Mesendoderm (in vitro differentiated cells): ENCODE data around the gene DBH.

Experiments
- DNase-seq: peaks from one replicate; pipeline ENCODE4 v3.0.0; 2013
- H2AK5ac ChIP-seq: 2 replicates; pipeline ENCODE4 v1.6.1; 2013; ENCODE audit warnings: low read length, inconsistent platforms
- H2BK120ac ChIP-seq: 2 replicates; pipeline ENCODE4 v1.6.1; 2013; ENCODE audit warnings: low read depth, mild to moderate bottlenecking, low read length, moderate library complexity, mixed read lengths
- H2BK15ac ChIP-seq: replicated peaks from 2 replicates; pipeline ENCODE4 v1.6.1; 2013; ENCODE audit warnings: low read depth, mild to moderate bottlenecking, moderate library complexity
- H2BK5ac ChIP-seq: 2 replicates; pipeline ENCODE4 v1.6.1; 2013; ENCODE audit warnings: low read length, inconsistent platforms
- H3K18ac ChIP-seq: 2 replicates; pipeline ENCODE4 v1.6.1; 2013; ENCODE audit warnings: mild to moderate bottlenecking, low read length, mixed read lengths
- H3K23ac ChIP-seq: one replicate; pipeline ENCODE4 v1.6.1; 2013; ENCODE audit warnings: low read length
- H3K27ac ChIP-seq: 2 replicates; pipeline ENCODE4 v1.5.1; 2013; ENCODE audit warnings: low read depth, mild to moderate bottlenecking, inconsistent platforms, low read length, moderate library complexity
- H3K27me3 ChIP-seq: 2 replicates; pipeline ENCODE4 v1.6.1; 2013; ENCODE audit warnings: low read length, control low read depth, mild to moderate bottlenecking, inconsistent platforms; ENCODE audit not compliant: insufficient read depth, poor library complexity
- H3K36me3 ChIP-seq: 2 replicates; pipeline ENCODE4 v1.6.1; 2013; ENCODE audit warnings: low read length, inconsistent platforms; ENCODE audit not compliant: control insufficient read depth, insufficient read depth
- H3K4ac ChIP-seq: one replicate; pipeline ENCODE4 v1.6.1; 2013; ENCODE audit warnings: low read depth, mild to moderate bottlenecking, low read length, moderate library complexity
- H3K4me1 ChIP-seq: 2 replicates; pipeline ENCODE4 v1.6.1; 2013; ENCODE audit warnings: low read depth, low read length, inconsistent platforms; ENCODE audit not compliant: control insufficient read depth
- H3K4me2 ChIP-seq: 2 replicates; pipeline ENCODE4 v1.6.1; 2013; ENCODE audit warnings: low read length
- H3K4me3 ChIP-seq: 2 replicates; pipeline ENCODE4 v1.5.1; 2013; ENCODE audit warnings: mild to moderate bottlenecking, low read length
- H3K56ac ChIP-seq: one replicate; pipeline ENCODE4 v1.6.1; 2013; ENCODE audit warnings: low read length
- H3K79me1 ChIP-seq: 2 replicates; pipeline ENCODE4 v1.6.1; 2013; ENCODE audit warnings: low read length, inconsistent platforms
- H3K79me2 ChIP-seq: 2 replicates; pipeline ENCODE4 v1.6.1; 2013; ENCODE audit warnings: mild to moderate bottlenecking, low read length; ENCODE audit not compliant: control insufficient read depth, insufficient read depth
- H3K9ac ChIP-seq: 2 replicates; pipeline ENCODE4 v1.6.1; 2013; ENCODE audit warnings: low read length, inconsistent platforms
- H4K5ac ChIP-seq: one replicate; pipeline ENCODE4 v1.6.1; 2013; ENCODE audit warnings: low read length
- H4K8ac ChIP-seq: one replicate; pipeline ENCODE4 v1.6.1; 2013; ENCODE audit warnings: low read depth, mild to moderate bottlenecking, control low read depth, low read length, moderate library complexity
- WGBS: extraction: QIAGEN DNeasy Blood & Tissue Kit; methylation state at CpG from one replicate; pipeline ENCODE4 v1.1.7; 2013; ENCODE audit warnings: low lambda C conversion rate, missing lambda C conversion rate; ENCODE audit not compliant: insufficient coverage; ENCODE audit errors: extremely low coverage; 5-methylcytosine and 5-hydroxymethylcytosine counted together

Gene DBH

DNA sequence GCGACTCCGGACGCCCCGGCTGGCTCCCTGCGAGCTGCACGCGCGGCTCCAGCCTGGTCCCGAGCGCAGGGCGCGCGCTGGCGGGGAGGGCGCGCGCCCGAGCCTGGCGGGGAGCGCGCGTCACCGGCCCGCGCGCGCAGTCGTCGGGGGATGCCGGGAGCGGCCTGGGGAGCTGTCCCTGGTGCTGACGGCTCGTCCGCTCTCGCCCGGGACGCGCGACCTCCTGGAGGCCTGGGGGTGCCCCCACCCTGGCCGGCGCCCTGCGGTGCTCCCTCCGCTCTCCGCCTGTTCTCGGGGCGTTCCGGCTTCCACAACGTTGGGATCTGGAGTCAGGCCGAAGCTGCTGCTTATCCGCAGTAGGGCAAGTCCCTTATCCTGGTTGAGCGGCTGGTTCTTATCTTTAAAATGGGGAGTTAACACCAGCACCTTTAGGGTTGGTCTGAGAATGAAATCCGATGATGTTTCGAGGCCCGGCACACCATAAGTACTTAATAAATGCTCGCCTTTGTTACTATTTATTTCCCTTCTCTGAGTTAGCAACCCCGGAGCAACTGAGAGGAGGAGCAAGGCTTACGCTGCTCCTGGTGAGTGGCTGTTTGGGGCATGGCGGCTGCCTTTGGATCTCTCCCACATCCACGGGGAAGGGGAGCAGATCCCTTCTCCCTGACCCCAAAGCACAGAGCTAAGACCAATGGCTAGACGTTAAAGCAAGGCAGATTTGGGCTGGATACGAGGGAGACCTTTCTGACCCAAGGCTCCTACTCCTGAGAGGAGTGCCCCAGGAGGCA is 26.7 kb upstream of the DBH start, which contains the start of gene FAM163B:
TSS of gene FAM163B (minus strand) at position 79 of the 788 bp plus-strand sequence. CDS start 29,166 bp downstream, outside the sequence.
- no peak within 1 kb of the TSS for H4K8ac ChIP-seq
- no peak within 1 kb of the TSS for H3K18ac ChIP-seq
- H2AK5ac ChIP-seq = no peak within 1 kb of the TSS
- no peak within 1 kb of the TSS for H3K56ac ChIP-seq
- H2BK15ac ChIP-seq = no peak within 1 kb of the TSS
- H3K27ac ChIP-seq = no peak within 1 kb of the TSS
- H3K4ac ChIP-seq = no peak within 1 kb of the TSS
- no peak within 1 kb of the TSS for H3K4me3 ChIP-seq
- WGBS = no CpG with 5 or more reads among the region's 61 CpGs
- H3K27me3 ChIP-seq = peaks cover 4% of the 10 kb centered on the region
- H3K79me2 ChIP-seq = no peaks in the 10 kb centered on the region
- no peak within 1 kb of the TSS for H2BK120ac ChIP-seq
- no peak within 1 kb of the TSS for H2BK5ac ChIP-seq
- no peaks in the 10 kb centered on the region for H3K4me1 ChIP-seq
- no peaks in the 10 kb centered on the region for H3K79me1 ChIP-seq
- DNase-seq = peak; percentile 67
- H3K23ac ChIP-seq = no peak within 1 kb of the TSS
- H3K36me3 ChIP-seq = no peaks in the 10 kb centered on the region
- H3K4me2 ChIP-seq = peak within 1 kb of the TSS; percentile 39
- H4K5ac ChIP-seq = no peak within 1 kb of the TSS
- peak within 1 kb of the TSS; percentile 18 for H3K9ac ChIP-seq

GRCh38 chr9:133610845-133611244 is 25.3 kb upstream of the DBH start:
- H3K27me3 ChIP-seq = peaks cover 4% of the 10 kb centered on the region
- WGBS = no CpG with 5 or more reads among the region's 5 CpGs
- H3K56ac ChIP-seq = no peak overlapping the region
- H3K4me1 ChIP-seq = no peaks in the 10 kb centered on the region
- H2BK15ac ChIP-seq = no peak overlapping the region
- H2AK5ac ChIP-seq = no peak overlapping the region
- no peak overlapping the region for H3K9ac ChIP-seq
- no peak overlapping the region for H3K4ac ChIP-seq
- no peak overlapping the region for H3K4me2 ChIP-seq
- H3K4me3 ChIP-seq = no peak overlapping the region
- H3K79me2 ChIP-seq = no peaks in the 10 kb centered on the region
- H4K5ac ChIP-seq = no peak overlapping the region
- H3K79me1 ChIP-seq = no peaks in the 10 kb centered on the region
- no peak overlapping the region for H3K23ac ChIP-seq
- H2BK120ac ChIP-seq = no peak overlapping the region
- no peak overlapping the region for H4K8ac ChIP-seq
- DNase-seq = no peak
- H3K27ac ChIP-seq = no peak overlapping the region
- H2BK5ac ChIP-seq = no peak overlapping the region
- no peaks in the 10 kb centered on the region for H3K36me3 ChIP-seq
- H3K18ac ChIP-seq = no peak overlapping the region

DNA sequence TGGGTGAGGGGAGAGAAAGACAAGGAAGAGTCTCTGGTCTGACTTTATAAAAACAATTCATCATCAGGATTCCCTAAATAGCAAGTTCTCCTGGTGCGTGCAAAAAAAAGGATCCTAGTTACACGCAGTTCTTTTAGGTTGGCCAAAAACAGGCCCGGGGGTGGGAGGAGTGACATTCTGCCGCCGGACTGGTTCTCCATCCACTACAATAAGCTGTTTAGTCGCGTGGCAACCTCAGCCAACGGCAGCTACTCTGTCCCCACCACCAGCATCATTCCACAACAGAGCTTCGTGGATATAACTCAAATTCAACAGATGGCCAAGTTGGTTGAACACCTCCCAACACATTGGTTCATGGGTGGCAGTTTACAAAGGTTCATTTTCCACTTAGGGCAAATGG is 24.1 kb upstream of the DBH start:
- Histone ChIP-seq H2AK5ac (no peak overlapping the region), H3K23ac (no peak overlapping the region), H3K56ac (no peak overlapping the region), H3K79me2 (no peaks in the 10 kb centered on the region), H3K79me1 (no peaks in the 10 kb centered on the region), H3K27me3 (peaks cover 4% of the 10 kb centered on the region), H2BK120ac (no peak overlapping the region), H4K5ac (no peak overlapping the region), H3K18ac (no peak overlapping the region), H3K9ac (no peak overlapping the region), H3K4ac (no peak overlapping the region), H2BK15ac (no peak overlapping the region), H3K4me2 (no peak overlapping the region), H2BK5ac (no peak overlapping the region), H3K36me3 (no peaks in the 10 kb centered on the region), H3K27ac (no peak overlapping the region), H3K4me1 (no peaks in the 10 kb centered on the region), H4K8ac (no peak overlapping the region), H3K4me3 (no peak overlapping the region)
- no peak for DNase-seq
- WGBS = no CpG with 5 or more reads among the region's 9 CpGs

- Histone ChIP-seq H3K27ac (no peak overlapping the region), H3K23ac (no peak overlapping the region), H3K4me2 (no peak overlapping the region), H2BK5ac (no peak overlapping the region), H3K27me3 (peaks cover 4% of the 10 kb centered on the region), H3K56ac (no peak overlapping the region), H3K36me3 (no peaks in the 10 kb centered on the region), H3K18ac (no peak overlapping the region), H3K79me2 (no peaks in the 10 kb centered on the region), H3K4me1 (no peaks in the 10 kb centered on the region), H4K5ac (no peak overlapping the region), H2BK15ac (no peak overlapping the region), H3K9ac (no peak overlapping the region), H4K8ac (no peak overlapping the region), H3K4me3 (no peak overlapping the region), H3K4ac (no peak overlapping the region), H2BK120ac (no peak overlapping the region), H3K79me1 (no peaks in the 10 kb centered on the region), H2AK5ac (no peak overlapping the region)
- WGBS = no CpG with 5 or more reads among the region's 8 CpGs
- DNase-seq = no peak
These were observed 23.3 kb upstream of the DBH start for GRCh38 chr9:133612816-133613215.

DNA sequence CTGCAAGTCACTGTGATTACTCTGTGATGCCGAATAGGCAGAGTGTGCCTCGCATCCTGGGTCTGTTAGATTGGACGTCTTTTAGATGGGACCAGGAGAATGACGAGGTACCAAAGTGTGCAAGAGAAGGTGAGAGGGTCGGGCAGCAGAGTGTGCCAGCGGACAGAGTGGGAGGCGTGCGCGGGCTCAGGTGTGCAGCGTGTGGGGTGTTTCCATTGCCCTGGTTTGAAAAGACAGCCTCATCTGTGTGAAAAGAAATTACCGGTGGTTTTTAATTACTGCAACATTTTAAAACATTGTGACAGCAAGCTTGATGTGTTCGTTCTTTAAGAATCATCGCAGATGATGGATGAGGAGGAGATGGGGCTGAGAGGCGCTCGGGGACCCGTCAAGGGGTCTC is 22.7 kb upstream of the DBH start:
- Histone ChIP-seq H4K5ac (no peak overlapping the region), H2AK5ac (no peak overlapping the region), H3K4ac (no peak overlapping the region), H3K36me3 (no peaks in the 10 kb centered on the region), H3K79me2 (no peaks in the 10 kb centered on the region), H3K56ac (no peak overlapping the region), H2BK5ac (no peak overlapping the region), H3K9ac (no peak overlapping the region), H4K8ac (no peak overlapping the region), H3K18ac (no peak overlapping the region), H3K4me3 (no peak overlapping the region), H3K4me2 (no peak overlapping the region), H2BK15ac (no peak overlapping the region), H3K79me1 (no peaks in the 10 kb centered on the region), H3K23ac (no peak overlapping the region), H3K27me3 (peaks cover 4% of the 10 kb centered on the region), H3K27ac (no peak overlapping the region), H2BK120ac (no peak overlapping the region), H3K4me1 (no peaks in the 10 kb centered on the region)
- no peak for DNase-seq
- WGBS = no CpG with 5 or more reads among the region's 16 CpGs

- DNase-seq = no peak
- no peak overlapping the region for H3K4me3 ChIP-seq
These were observed 22.1 kb upstream of the DBH start for GRCh38 chr9:133614056-133614455.

More at GRCh38 chr9:133614056-133614455, 22.1 kb upstream of the DBH start:
- no peak overlapping the region for H2AK5ac ChIP-seq
- H4K5ac ChIP-seq = no peak overlapping the region
- H3K4me1 ChIP-seq = no peaks in the 10 kb centered on the region
- H3K36me3 ChIP-seq = no peaks in the 10 kb centered on the region
- no peak overlapping the region for H3K4ac ChIP-seq
- no peaks in the 10 kb centered on the region for H3K79me2 ChIP-seq
- no peak overlapping the region for H3K18ac ChIP-seq
- no peak overlapping the region for H2BK120ac ChIP-seq
- H3K27me3 ChIP-seq = no peaks in the 10 kb centered on the region
- no peaks in the 10 kb centered on the region for H3K79me1 ChIP-seq
- H3K27ac ChIP-seq = no peak overlapping the region
- no peak overlapping the region for H2BK5ac ChIP-seq
- no CpG with 5 or more reads among the region's 10 CpGs for whole genome bisulfite sequencing
- H3K4me2 ChIP-seq = no peak overlapping the region
- no peak overlapping the region for H3K56ac ChIP-seq
- no peak overlapping the region for H2BK15ac ChIP-seq
- H3K23ac ChIP-seq = no peak overlapping the region
- H3K9ac ChIP-seq = no peak overlapping the region
- no peak overlapping the region for H4K8ac ChIP-seq
